ENCODE measurements around the gene GAS2L1.

DNA sequence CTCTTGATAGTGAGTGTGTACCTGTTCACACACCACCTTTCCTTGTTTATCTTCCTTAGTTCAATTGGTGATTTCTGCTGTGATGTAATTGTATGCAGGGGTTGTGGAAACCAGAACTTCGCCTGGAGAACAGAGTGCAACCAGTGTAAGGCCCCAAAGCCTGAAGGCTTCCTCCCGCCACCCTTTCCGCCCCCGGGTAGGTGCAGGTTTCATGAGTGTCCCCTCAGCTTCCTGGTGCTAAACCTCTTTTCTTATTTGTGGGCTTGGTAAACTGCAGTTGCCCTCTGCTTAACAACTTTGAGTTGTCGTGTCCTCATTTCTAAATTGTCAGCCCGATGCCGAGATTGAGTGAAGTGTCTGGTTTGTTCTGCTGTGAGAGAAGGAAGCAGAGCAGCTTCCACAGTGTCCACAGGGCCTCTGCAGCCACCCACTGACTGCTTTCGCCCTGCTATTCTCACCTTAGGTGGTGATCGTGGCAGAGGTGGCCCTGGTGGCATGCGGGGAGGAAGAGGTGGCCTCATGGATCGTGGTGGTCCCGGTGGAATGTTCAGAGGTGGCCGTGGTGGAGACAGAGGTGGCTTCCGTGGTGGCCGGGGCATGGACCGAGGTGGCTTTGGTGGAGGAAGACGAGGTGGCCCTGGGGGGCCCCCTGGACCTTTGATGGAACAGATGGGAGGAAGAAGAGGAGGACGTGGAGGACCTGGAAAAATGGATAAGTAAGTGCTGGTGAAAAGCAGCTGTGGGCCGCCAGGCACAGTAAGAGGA, 7.1 kb upstream of the GAS2L1 start:
- TF ChIP-seq POLR2AphosphoS5 (IDR thresholded peaks at IDR 0.05): peak; percentile 6 to 69 (median 43)
- no peak for TF ChIP-seq POLR2A (IDR thresholded peaks at IDR 0.05)
